CD4-positive, alpha-beta T cell treated with Interleukin-21 for 1 hour (primary cell): ENCODE measurements around the gene CLIC4.
"Not testable (repeated sequence)": the region's sequence is repeated elsewhere in the genome, so short reads cannot be mapped to it uniquely, and the experiment has no call there.

Experiments
- DNase-seq: peaks from one replicate; pipeline ENCODE4 v3.0.0-alpha.2; 2020

Gene CLIC4

DNA sequence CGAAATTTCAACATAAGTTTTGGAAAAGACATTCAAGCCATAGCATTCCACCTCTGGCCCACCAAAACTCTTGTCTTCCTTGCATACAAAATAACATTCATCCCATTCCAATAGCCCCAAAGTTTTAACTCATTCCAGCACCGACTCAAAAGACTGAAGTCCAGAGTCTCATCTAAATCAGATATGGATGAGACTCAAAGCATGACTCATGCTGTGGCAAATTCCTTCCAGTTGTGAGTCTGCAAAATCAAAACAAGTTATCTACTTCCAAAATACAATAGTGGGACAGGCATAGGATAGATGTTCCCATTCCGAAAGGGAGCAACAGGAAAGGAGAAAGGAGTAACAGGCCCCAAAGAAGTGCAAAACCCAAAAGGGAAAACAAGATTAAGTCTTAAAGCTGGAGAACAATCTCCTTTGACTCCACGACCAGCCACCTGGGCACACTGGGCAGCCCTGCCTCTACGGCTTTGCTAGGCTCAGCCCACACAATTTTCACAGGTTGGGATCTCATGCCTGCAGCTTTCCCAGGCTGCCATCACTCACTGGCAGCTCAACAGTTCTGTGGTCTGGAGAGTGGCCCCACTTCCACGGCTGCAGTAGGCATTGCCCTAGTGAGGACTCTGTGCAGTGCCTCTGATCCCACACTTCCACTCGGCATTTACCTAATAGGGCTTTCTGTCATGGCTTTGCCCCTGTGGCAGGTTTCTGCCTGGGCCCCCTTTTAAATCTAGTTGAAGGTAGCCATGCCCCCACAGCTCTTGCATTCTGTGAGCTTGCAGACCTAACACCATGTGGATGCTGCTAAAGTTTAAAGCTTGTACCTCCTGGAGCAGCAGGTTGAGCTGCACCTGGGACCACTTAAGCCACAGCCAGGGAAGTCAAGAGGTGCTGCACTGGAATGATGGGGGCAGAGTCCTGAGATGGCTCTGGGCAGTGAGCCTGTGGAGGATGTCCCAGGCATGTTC lies 133.8 kb downstream of the CLIC4 start:
- DNase-seq, result no peak

DNA sequence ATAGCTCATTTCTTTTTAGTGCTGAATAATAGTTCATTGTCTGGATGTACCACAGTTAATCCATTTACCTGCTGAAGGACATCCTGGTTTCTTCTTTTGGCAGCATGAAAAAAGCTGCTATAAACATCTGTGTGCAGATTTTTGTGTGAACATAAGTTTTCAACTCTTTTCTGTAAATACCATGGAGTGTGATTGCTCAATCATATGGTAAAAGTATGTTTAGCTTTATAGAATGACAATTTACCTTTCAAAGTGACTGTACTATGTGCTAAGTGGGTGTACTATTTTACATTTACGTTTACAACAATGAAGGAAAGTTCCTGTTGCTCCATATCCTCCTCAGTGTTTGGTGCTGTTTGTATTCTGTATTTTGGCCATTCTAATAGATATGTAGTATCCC lies 135.8 kb downstream of the CLIC4 start:
- no peak for DNase-seq

GRCh38 chr1:24884751-24885150 lies 139.5 kb downstream of the CLIC4 start:
- DNase-seq, result no peak

DNA sequence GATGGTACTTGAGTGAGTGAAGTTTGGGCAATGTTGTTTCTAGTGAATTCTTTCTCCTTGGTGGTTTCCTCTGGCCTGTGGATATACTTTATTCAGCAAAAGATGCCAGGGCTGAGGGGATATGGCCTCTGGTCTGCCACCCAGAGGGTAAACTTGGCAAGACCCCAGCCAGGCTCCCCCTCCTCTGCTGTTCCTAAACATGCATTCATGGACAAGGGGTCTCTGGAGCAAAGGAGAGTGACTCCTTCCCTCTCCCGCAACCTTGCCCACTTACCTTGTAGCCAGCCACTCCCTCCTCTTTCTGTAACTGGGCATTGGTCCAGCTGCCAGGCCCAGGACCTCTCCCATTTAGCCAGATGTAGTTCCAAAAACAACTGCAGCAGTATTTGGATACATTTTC lies 141.0 kb downstream of the CLIC4 start:
- no peak for DNase-seq

DNA sequence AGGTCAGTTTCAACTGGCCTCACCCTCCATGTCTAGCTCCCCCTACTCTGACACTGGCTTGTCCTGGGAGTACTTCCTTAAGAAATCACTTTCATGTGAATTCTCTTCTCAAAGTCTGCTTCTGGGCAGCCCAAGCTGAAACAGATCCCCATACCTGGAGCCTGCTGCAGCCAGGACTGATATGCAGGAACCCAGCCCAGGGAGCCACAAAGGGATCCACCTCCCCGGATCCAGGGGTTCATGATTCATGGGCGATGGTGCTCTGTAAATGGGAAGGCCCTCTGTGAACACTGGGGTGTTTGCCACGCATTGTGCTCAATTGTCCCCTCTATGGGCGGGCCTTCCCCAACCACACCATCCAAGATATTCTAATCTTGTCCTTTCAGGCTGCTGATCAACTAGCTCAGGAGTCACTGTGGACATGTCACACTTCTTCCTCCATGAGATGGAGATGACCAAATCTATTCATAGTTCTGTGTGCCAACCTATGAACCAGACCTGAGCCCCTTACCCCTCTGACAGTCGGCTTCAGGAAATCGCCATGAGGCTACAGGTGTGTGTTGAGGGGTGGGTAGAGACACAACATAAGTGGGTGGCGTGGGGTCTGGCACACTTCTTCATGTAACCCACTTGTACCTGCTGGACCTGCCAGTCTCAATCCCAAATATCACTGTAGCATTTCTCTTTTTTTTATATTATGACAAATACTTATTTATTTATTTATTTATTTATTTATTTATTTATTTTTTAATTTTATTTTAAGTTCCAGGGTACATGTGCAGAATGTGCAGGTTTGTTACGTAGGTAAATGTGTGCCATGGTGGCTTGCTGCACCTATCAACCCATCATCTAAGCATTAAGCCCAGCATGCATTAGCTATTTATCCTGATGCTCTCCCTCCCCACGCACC lies 143.1 kb downstream of the CLIC4 start:
- DNase-seq, result no peak

DNA sequence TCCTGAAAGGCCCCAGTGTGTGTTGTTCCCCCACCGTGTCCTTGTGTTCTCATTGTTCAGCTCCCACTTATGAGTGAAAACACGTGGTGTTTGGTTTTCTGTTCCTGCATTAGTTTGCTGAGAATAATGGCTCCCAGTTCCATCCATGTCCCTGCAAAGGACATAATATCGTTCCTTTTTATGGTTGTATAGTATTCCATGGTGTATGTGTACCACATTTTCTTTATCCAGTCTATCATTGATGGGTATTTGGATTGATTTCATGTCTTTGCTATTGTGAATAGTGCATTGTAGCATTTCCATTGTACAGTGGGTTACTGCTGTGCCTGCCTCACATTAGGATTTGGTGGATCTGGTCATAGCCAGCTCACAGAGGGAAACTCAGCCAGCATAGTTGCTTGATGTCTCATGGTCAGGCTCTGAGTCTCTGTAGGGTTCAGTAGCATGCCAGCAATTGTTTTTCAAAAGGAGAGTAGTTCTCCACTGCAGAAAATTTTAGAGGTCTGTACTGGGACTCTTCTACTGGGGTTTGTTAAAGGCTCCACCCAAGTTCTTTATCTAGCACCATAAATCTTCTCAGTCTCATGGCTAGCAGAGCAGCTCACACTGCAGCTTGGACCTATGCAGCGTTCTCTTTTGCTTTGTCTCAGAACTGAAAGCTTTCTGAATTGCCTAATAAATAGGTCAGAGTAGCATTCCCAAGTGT lies 143.9 kb downstream of the CLIC4 start:
- no peak for DNase-seq

- DNase-seq, result no peak
Measured at GRCh38 chr1:24890887-24891286, 145.6 kb downstream of the CLIC4 start.

GRCh38 chr1:24891367-24891766 lies 146.1 kb downstream of the CLIC4 start:
- not testable (repeated sequence) for DNase-seq

DNA sequence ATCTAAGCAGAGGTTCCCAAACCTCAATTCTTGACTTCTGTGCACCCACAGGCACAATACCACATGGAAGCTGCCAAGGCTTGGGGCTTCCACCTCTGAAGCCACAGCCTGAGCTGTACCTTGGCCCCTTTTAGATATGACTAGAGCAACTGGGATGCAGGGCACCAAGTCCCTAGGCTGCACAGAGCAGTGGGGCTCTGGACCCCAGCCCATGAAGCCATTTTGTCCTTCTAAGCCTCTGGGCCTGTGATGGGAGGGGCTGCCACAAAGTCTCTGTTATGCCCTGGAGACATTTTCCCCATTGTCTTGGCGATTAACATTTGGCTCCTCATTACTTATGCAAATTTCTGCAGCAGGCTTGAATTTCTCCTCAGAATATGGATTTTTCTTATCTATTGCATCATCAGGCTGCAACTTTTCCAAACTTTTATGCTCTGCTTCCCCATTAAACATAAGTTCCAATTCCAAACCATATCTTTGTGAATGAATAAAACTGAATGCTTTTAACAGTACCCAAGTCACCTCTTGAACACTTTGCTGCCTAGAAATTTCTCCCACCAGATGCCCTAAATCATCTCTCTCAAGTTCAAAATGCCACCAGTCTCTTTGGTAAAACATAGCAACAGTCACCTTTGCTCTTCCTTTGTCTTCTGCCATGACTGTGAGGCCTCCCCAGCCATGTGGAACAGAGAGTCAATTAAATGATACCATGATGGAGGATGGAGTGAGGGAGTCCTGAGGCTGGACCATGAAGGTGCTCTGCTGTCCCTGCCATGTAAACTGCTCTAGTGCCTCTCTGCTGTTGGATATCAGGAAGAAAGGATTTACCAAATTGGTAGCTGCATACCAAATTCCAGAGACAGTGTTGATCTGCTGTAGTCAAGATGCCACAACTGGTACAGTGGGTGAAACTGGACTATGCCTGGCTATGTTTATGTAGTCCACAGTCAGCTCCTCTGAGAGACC lies 147.2 kb downstream of the CLIC4 start:
- no peak for DNase-seq

- DNase-seq, result no peak
Measured at GRCh38 chr1:24893431-24893830, 148.2 kb downstream of the CLIC4 start.
